Measurements from ENCODE around the gene SIPA1L2. TPM values are rescaled to one million over a fixed set of nuclear protein-coding genes. Genes with fewer than 3 reads are reported as not detected.

The SIPA1L2 gene
- total RNA-seq, 1 donor from 2014 or later: 14.9 TPM

- Mint-ChIP-seq H3K4me1 (ENCODE audit: low read depth, unreplicated experiment) (peaks cover 23% of the 10 kb centered on the region), H3K4me3 (ENCODE audit: unreplicated experiment) (no peak overlapping the region), H3K27ac (ENCODE audit: unreplicated experiment) (no peak overlapping the region), H3K27me3 (ENCODE audit: low read depth, unreplicated experiment) (no peaks in the 10 kb centered on the region), H3K9me3 (ENCODE audit: unreplicated experiment) (no peaks in the 10 kb centered on the region), H3K36me3 (ENCODE audit: low read depth, unreplicated experiment) (no peaks in the 10 kb centered on the region)
- peaks cover 5% of the 10 kb centered on the region for H3K79me2 ChIP-seq (ENCODE audit: insufficient read depth, low read length)
- no peak overlapping the region for H3K4me3 ChIP-seq (ENCODE audit: insufficient read depth, low read depth, low read length)
- peaks cover 6% of the 10 kb centered on the region for H4K20me1 ChIP-seq (ENCODE audit: insufficient read depth, low read length)
- DNase-seq (ENCODE audit: low read depth) (no peak), FAIRE-seq (no peak)
- no peaks in the 10 kb centered on the region for H3K9me3 ChIP-seq (ENCODE audit: insufficient read depth, low read depth, low read length)
- H3K27ac ChIP-seq (ENCODE audit: low read depth, low read length): no peak overlapping the region
- no peak overlapping the region for H2AFZ ChIP-seq (ENCODE audit: low read depth, low read length)
- H3K36me3 ChIP-seq (ENCODE audit: insufficient read depth, low read length): no peaks in the 10 kb centered on the region
- H3K27me3 ChIP-seq (ENCODE audit: insufficient read depth, low read length): no peaks in the 10 kb centered on the region
- no peak overlapping the region for H3K9ac ChIP-seq (ENCODE audit: low read length)
- peaks cover 4% of the 10 kb centered on the region for H3K4me1 ChIP-seq (ENCODE audit: insufficient read depth, low read length)
- TF ChIP-seq CTCF (IDR thresholded peaks at IDR 0.05; ENCODE audit: insufficient read depth, low read depth, low read length): no peak
- TF ChIP-seq EZH2 (IDR thresholded peaks at IDR 0.05; ENCODE audit: insufficient read depth, low read length): no peak
- no peak overlapping the region for H3K4me2 ChIP-seq (ENCODE audit: low read length)
These were observed 39.9 kb downstream of the SIPA1L2 start for GRCh38 chr1:232589812-232590743.

DNA sequence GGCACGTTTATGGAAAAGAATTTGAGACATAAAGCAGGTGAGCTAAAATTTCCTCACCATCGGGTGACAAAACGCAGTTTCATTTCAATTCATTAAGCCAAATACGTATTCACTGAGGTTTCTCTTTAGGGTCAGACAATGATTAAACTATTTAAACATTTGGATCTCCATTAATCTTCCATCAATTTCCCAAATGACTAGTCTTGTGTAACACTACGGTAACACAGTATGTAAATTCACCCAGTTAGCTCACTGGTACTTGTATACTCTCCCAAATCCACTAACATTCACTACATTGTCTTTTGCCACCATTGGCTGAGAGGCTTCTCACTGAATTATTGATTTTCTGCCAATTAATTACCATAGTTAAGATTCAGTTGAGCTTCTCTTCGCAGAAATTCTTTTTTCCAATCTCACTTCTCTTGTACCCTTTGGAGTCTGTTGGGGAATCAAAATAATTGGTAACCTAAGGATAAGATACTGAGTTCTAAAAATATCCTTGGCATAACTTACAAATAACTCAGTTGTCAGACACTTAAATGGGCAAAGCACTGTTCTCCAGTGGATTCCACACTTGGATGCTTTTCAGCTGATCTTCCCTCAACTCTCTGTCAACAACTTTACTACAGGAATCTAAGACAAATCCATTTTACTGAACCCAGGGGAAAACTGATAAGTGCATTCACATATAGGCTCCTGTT lies 40.7 kb downstream of the SIPA1L2 start:
- Histone ChIP-seq H2AFZ (ENCODE audit: low read depth, low read length) (no peak overlapping the region), H3K79me2 (ENCODE audit: insufficient read depth, low read length) (no peaks in the 10 kb centered on the region), H3K36me3 (ENCODE audit: insufficient read depth, low read length) (no peaks in the 10 kb centered on the region), H4K20me1 (ENCODE audit: insufficient read depth, low read length) (peaks cover 6% of the 10 kb centered on the region), H3K4me2 (ENCODE audit: low read length) (no peak overlapping the region), H3K4me1 (ENCODE audit: insufficient read depth, low read length) (peaks cover 4% of the 10 kb centered on the region), H3K9ac (ENCODE audit: low read length) (no peak overlapping the region), H3K9me3 (ENCODE audit: insufficient read depth, low read depth, low read length) (no peaks in the 10 kb centered on the region), H3K27ac (ENCODE audit: low read depth, low read length) (no peak overlapping the region), H3K4me3 (ENCODE audit: insufficient read depth, low read depth, low read length) (no peak overlapping the region), H3K27me3 (ENCODE audit: insufficient read depth, low read length) (no peaks in the 10 kb centered on the region)
- Mint-ChIP-seq H3K36me3 (ENCODE audit: low read depth, unreplicated experiment) (no peaks in the 10 kb centered on the region), H3K9me3 (ENCODE audit: unreplicated experiment) (no peaks in the 10 kb centered on the region), H3K4me1 (ENCODE audit: low read depth, unreplicated experiment) (peaks cover 23% of the 10 kb centered on the region), H3K4me3 (ENCODE audit: unreplicated experiment) (no peak overlapping the region), H3K27ac (ENCODE audit: unreplicated experiment) (no peak overlapping the region), H3K27me3 (ENCODE audit: low read depth, unreplicated experiment) (no peaks in the 10 kb centered on the region)
- FAIRE-seq (no peak), DNase-seq (ENCODE audit: low read depth) (no peak)
- no peak for TF ChIP-seq CTCF (IDR thresholded peaks at IDR 0.05; ENCODE audit: insufficient read depth, low read depth, low read length)
- TF ChIP-seq EZH2 (IDR thresholded peaks at IDR 0.05; ENCODE audit: insufficient read depth, low read length): no peak
